Central memory CD8-positive, alpha-beta T cell (primary cell): ENCODE results near the gene AMIGO2.
"Not testable (repeated sequence)": the region's sequence is repeated elsewhere in the genome, so short reads cannot be mapped to it uniquely, and the experiment has no call there.

Experiments
- ATAC-seq: fragments of 150-1000 bp; cut with Tn5 transposase; replicated peaks from 2 replicates; pipeline ENCODE4 v1.10.0; 2022; ENCODE audit warnings: mild to moderate bottlenecking, moderate FRiP score, moderate number of reproducible peaks; ENCODE audit not compliant: poor library complexity, severe bottlenecking; ENCODE audit errors: extremely low read depth
- DNase-seq, 2 donors: peaks; one replicate each; pipeline ENCODE4 v3.0.0; 2021; ENCODE audit warnings: low spot score in 2 of 2
- H3K27ac Mint-ChIP-seq: one replicate; pipeline ENCODE4 v1.8.0; 2022; ENCODE audit warnings: low read depth, mild to moderate bottlenecking, moderate library complexity, mixed read lengths
- H3K27me3 Mint-ChIP-seq: one replicate; pipeline ENCODE4 v1.8.0; 2022; ENCODE audit warnings: mixed read lengths
- H3K36me3 Mint-ChIP-seq: one replicate; pipeline ENCODE4 v1.8.0; 2022; ENCODE audit warnings: mild to moderate bottlenecking, moderate library complexity, mixed read lengths; ENCODE audit not compliant: insufficient read depth
- H3K4me1 Mint-ChIP-seq: one replicate; pipeline ENCODE4 v1.8.0; 2022; ENCODE audit warnings: mixed read lengths
- H3K4me3 Mint-ChIP-seq: one replicate; pipeline ENCODE4 v1.8.0; 2022; ENCODE audit warnings: mild to moderate bottlenecking, moderate library complexity, mixed read lengths
- H3K9me3 Mint-ChIP-seq: one replicate; pipeline ENCODE4 v1.8.0; 2022; ENCODE audit warnings: mixed read lengths

The AMIGO2 gene

DNA sequence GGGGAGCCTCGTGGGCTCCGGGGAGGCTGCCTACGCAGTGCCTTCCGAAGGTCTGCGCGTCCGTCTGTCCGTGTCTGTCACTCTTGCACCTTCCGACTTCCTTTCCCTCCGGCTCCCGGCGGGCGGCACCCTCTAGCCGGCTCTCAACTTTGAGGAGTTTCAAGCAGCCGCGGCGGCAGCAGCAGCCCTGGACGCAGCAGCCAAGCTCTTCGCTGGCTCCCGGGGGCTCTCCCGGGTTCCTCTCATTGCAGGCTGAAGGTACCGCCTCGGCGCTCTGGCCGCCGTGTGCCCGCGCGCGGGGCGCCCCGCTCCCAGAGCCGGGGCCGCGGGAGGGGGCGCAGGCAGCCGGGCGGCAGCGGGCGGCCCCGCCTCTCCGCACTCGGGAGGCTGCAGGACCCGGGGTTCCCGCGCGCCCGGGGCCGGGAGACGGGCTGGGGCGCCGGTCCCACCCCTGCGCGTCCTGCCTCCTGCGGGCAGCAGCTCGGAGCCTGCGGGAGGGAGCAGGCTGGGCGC is at the start of gene AMIGO2, which contains the start of gene PCED1B:
TSS of gene AMIGO2 (minus strand) at position 492 of the 513 bp plus-strand sequence. CDS start 957 bp downstream, outside the sequence.
TSS of gene PCED1B (plus strand) at position 154 of the 513 bp plus-strand sequence. CDS start 155,443 bp downstream, outside the sequence.
- Mint-ChIP-seq H3K4me3 (peak within 1 kb of the TSS; percentile 90), H3K36me3 (peaks cover 14% of the 10 kb centered on the region), H3K9me3 (no peaks in the 10 kb centered on the region), H3K4me1 (peaks cover 74% of the 10 kb centered on the region), H3K27ac (peak within 1 kb of the TSS; percentile 98), H3K27me3 (no peaks in the 10 kb centered on the region)
- peak; percentile 39 to 42 for DNase-seq
- ATAC-seq: peak; percentile 53

- Mint-ChIP-seq H3K27me3 (no peaks in the 10 kb centered on the region), H3K4me3 (no peak overlapping the region), H3K4me1 (peaks cover 23% of the 10 kb centered on the region), H3K36me3 (peaks cover 3% of the 10 kb centered on the region), H3K27ac (no peak overlapping the region), H3K9me3 (no peaks in the 10 kb centered on the region)
- no peak for DNase-seq
- no peak for ATAC-seq
Observed at GRCh38 chr12:47126246-47126645, 46.5 kb upstream of the AMIGO2 start.

DNA sequence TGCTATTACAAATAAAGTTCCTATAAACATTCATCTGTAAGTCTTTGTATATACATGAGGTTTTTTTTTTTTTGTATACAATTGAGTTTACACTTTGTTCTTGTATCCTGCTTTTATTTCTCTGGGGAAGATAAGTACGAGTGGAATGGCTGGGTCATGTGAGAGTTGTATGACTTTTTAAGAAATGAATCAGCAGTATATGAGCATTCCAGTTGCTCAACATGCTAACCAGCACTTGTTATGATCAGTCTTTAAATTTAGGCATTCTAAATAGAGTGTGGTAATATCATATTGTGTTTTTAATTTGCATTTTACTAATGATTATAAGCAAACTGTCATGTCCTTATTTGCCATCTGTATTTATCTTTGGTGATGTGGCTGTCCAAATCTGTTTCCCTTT is 44.7 kb upstream of the AMIGO2 start:
- peaks cover 3% of the 10 kb centered on the region for H3K36me3 Mint-ChIP-seq
- peak overlapping the region; percentile 38 for H3K27ac Mint-ChIP-seq
- no peak for ATAC-seq
- H3K4me3 Mint-ChIP-seq: no peak overlapping the region
- no peaks in the 10 kb centered on the region for H3K9me3 Mint-ChIP-seq
- H3K4me1 Mint-ChIP-seq: peaks cover 23% of the 10 kb centered on the region
- H3K27me3 Mint-ChIP-seq: no peaks in the 10 kb centered on the region
- no peak for DNase-seq

- Mint-ChIP-seq H3K27me3 (no peaks in the 10 kb centered on the region), H3K4me1 (peaks cover 18% of the 10 kb centered on the region), H3K4me3 (no peak overlapping the region), H3K27ac (no peak overlapping the region), H3K9me3 (no peaks in the 10 kb centered on the region), H3K36me3 (peaks cover 3% of the 10 kb centered on the region)
- no peak for ATAC-seq
- DNase-seq: no peak
Observed at GRCh38 chr12:47123730-47124129, 44.0 kb upstream of the AMIGO2 start.

DNA sequence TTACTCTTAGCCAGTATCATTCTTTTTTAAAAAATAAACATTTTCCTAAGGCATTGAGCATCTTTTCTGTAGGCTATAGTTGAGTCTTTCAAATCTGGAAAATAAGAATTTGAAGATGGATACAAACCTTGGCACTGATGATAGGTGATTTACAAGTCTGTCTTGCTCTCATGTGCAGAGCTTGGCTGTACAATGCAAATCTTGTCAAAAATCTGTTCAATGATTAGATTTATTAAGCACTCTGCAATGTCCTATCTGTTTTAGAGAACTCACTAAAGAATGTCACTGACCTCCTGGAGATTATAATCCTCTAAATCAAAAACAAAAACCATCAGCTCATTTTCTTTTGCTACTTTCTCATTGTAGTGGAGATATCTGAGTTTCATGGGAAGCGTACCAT is 42.8 kb upstream of the AMIGO2 start:
- Mint-ChIP-seq H3K4me3 (no peak overlapping the region), H3K27ac (no peak overlapping the region), H3K27me3 (no peaks in the 10 kb centered on the region), H3K36me3 (peaks cover 3% of the 10 kb centered on the region), H3K9me3 (no peaks in the 10 kb centered on the region), H3K4me1 (peaks cover 17% of the 10 kb centered on the region)
- DNase-seq: no peak
- ATAC-seq: no peak

GRCh38 chr12:47121146-47121545 is 41.4 kb upstream of the AMIGO2 start:
- ATAC-seq (no peak), DNase-seq (no peak)
- Mint-ChIP-seq H3K27me3 (no peaks in the 10 kb centered on the region), H3K4me3 (no peak overlapping the region), H3K27ac (no peak overlapping the region), H3K36me3 (peaks cover 3% of the 10 kb centered on the region), H3K9me3 (no peaks in the 10 kb centered on the region), H3K4me1 (peaks cover 17% of the 10 kb centered on the region)

DNA sequence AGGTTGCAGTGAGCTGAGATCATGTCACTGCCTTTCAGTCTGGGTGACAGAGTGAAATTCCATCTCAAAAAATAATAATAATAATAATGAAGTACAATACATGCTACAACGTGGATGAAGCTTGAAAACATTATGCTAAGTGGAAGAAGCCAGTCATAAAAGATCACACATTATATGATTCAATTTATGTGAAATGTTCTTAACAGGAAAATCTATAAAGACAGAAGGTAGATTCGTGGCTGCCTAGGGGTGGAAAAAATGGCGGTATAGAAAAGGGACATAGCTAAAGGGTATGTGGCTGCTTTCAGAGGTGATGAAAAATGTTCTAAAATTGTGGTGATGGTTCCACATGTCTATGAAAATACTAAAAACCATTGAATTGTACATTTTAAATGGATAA is 41.0 kb upstream of the AMIGO2 start:
- Mint-ChIP-seq H3K36me3 (peaks cover 3% of the 10 kb centered on the region), H3K27ac (no peak overlapping the region), H3K9me3 (no peaks in the 10 kb centered on the region), H3K27me3 (no peaks in the 10 kb centered on the region), H3K4me1 (peaks cover 17% of the 10 kb centered on the region), H3K4me3 (no peak overlapping the region)
- no peak for ATAC-seq
- no peak for DNase-seq

GRCh38 chr12:47117305-47117704 is 37.5 kb upstream of the AMIGO2 start:
- not testable (repeated sequence) for H3K36me3 Mint-ChIP-seq, H3K9me3 Mint-ChIP-seq, H3K27ac Mint-ChIP-seq, DNase-seq, H3K27me3 Mint-ChIP-seq, ATAC-seq, H3K4me3 Mint-ChIP-seq, H3K4me1 Mint-ChIP-seq

- peaks cover 5% of the 10 kb centered on the region for H3K36me3 Mint-ChIP-seq
- no peak overlapping the region for H3K4me3 Mint-ChIP-seq
- H3K27ac Mint-ChIP-seq: no peak overlapping the region
- ATAC-seq: no peak
- H3K27me3 Mint-ChIP-seq: no peaks in the 10 kb centered on the region
- no peaks in the 10 kb centered on the region for H3K9me3 Mint-ChIP-seq
- H3K4me1 Mint-ChIP-seq: peaks cover 28% of the 10 kb centered on the region
- DNase-seq: no peak
Observed at GRCh38 chr12:47114481-47114892, 34.7 kb upstream of the AMIGO2 start.

GRCh38 chr12:47112679-47113078 is 32.9 kb upstream of the AMIGO2 start:
- ATAC-seq: no peak
- H3K4me3 Mint-ChIP-seq: no peak overlapping the region
- H3K36me3 Mint-ChIP-seq: peaks cover 9% of the 10 kb centered on the region
- H3K27ac Mint-ChIP-seq: no peak overlapping the region
- no peaks in the 10 kb centered on the region for H3K9me3 Mint-ChIP-seq
- no peaks in the 10 kb centered on the region for H3K27me3 Mint-ChIP-seq
- H3K4me1 Mint-ChIP-seq: peaks cover 28% of the 10 kb centered on the region
- DNase-seq: no peak

GRCh38 chr12:47111854-47112253 is 32.1 kb upstream of the AMIGO2 start:
- H3K27ac Mint-ChIP-seq: peak overlapping the region; percentile 63
- peaks cover 28% of the 10 kb centered on the region for H3K4me1 Mint-ChIP-seq
- DNase-seq (no peak), ATAC-seq (no peak)
- H3K9me3 Mint-ChIP-seq: no peaks in the 10 kb centered on the region
- H3K4me3 Mint-ChIP-seq: peak overlapping the region; percentile 59
- H3K36me3 Mint-ChIP-seq: peaks cover 9% of the 10 kb centered on the region
- H3K27me3 Mint-ChIP-seq: no peaks in the 10 kb centered on the region

GRCh38 chr12:47111392-47111778 is 31.6 kb upstream of the AMIGO2 start:
- Mint-ChIP-seq H3K4me1 (peaks cover 28% of the 10 kb centered on the region), H3K36me3 (peaks cover 9% of the 10 kb centered on the region), H3K9me3 (no peaks in the 10 kb centered on the region), H3K27ac (peak overlapping the region; percentile 63), H3K4me3 (peak overlapping the region; percentile 59), H3K27me3 (no peaks in the 10 kb centered on the region)
- DNase-seq: no peak
- ATAC-seq: peak; percentile 40

DNA sequence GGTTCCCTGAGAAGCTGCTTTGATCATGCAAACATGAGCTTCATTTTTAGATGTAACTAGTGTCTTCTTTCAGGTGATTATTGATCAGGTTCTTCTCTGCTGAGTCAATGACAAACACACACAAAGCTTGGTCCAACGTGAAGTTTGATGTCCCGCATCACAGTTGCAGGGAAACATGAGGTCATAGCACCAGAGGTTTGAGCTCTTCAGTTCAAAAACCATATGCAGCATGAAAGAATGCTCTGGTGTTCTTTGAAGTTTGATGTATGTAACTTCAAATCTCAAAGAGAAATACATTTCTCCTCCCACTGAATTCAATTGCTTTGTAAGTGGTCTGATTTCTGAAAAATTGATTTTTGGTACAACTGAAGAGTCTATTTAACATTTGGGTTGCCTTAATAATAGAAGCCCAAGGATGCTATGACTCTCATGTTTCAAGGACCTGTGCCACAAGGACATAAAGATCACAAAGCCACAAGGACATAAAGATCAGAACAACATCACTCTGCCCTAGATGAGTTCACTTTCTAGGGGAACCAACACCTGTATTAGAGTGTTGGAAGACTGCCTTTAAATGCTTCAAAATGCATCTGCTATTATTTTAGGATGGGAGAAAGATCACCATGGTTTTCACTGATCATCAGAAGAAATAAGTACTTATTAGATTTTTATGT is 31.1 kb upstream of the AMIGO2 start:
- peak overlapping the region; percentile 63 for H3K27ac Mint-ChIP-seq
- ATAC-seq (no peak), DNase-seq (no peak)
- H3K4me3 Mint-ChIP-seq: peak overlapping the region; percentile 59
- H3K4me1 Mint-ChIP-seq: peaks cover 28% of the 10 kb centered on the region
- H3K27me3 Mint-ChIP-seq: no peaks in the 10 kb centered on the region
- H3K9me3 Mint-ChIP-seq: no peaks in the 10 kb centered on the region
- H3K36me3 Mint-ChIP-seq: peaks cover 9% of the 10 kb centered on the region
